Smooth muscle cell of the brain vasculature (primary cell): ENCODE results near the gene DMD.
"Not testable (repeated sequence)": the region's sequence is repeated elsewhere in the genome, so short reads cannot be mapped to it uniquely, and the experiment has no call there.

Experiments used
- DNase-seq: peaks from one replicate; pipeline ENCODE4 v3.0.0-alpha.2; 2012; ENCODE audit warnings: low read depth, low spot score

The DMD gene

DNA sequence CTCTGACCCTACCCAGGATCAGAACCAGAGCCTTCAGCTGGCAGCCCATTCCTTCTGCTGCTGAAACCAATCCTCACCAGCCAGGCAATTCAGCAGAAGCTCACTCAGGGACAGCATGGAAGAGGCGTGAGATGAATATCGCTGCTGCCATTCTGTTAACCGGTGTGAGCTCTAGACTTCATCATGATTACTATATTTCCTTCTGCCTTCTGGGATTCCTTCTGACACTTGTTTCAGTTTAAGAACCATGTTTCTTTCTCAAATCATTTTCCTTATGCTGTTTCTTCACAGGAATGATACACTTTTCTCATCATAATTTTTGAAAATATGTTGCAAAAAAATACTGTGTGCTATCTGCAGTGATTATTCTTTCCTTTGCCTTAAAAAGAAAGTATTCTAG lies 1666.2 kb downstream of the DMD start:
- DNase-seq: no peak

DNA sequence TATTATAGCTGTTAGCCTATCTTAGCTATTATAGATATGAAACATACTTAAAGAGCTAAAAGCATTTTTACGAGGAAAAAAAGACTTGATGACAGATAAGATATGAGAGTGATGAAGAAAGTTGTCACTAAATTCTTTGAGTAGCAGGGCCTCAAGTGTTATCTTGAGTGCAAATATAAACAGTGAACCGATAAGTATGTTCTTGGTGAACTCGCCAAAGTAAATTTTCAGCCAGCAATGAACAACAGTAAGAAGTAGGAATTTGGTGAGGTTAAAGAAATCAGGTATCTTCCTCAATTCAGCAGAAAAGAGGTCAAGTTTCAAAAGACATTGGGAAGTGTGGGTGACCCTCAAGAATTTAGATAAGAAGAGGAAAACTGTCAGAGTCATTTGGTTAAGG lies 1667.7 kb downstream of the DMD start:
- no peak for DNase-seq

DNA sequence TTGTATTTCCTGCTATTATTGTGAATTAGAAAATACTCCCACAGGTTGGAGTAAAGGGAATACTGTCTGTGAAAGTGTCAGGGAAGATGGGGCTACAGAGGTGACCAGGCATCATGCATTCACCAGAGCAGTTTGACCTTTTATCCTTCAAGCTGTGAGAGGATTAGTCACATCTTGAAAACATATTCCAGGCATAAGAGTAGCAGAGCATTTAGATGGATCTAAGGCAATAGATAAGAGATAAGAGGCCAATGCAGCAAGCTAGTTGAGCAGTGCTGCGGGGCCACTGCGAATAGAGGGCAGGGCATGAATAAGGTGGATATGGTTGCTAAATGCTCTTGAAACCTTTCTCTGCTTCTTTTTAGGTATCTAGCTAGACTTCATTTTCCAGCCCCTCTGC lies 1668.8 kb downstream of the DMD start:
- no peak for DNase-seq

DNA sequence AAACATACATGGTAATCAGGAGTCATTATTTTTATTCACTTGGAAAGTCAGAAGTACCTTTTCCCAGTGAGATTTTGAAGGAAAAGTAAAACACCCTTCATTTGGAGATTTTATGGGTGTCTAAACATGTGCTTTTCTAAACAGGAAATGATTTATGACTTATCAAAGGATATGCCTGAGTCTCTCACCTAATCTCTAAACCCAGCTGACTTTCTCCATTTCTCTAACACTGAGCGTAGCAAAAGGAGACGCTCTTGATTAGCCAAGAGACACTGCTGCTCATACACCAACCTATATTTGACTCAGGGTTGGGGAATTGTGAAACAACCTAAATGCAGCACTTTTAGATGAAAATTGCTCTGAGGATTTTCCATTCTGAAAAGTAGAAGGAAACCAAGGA lies 1671.0 kb downstream of the DMD start:
- DNase-seq: no peak

DNA sequence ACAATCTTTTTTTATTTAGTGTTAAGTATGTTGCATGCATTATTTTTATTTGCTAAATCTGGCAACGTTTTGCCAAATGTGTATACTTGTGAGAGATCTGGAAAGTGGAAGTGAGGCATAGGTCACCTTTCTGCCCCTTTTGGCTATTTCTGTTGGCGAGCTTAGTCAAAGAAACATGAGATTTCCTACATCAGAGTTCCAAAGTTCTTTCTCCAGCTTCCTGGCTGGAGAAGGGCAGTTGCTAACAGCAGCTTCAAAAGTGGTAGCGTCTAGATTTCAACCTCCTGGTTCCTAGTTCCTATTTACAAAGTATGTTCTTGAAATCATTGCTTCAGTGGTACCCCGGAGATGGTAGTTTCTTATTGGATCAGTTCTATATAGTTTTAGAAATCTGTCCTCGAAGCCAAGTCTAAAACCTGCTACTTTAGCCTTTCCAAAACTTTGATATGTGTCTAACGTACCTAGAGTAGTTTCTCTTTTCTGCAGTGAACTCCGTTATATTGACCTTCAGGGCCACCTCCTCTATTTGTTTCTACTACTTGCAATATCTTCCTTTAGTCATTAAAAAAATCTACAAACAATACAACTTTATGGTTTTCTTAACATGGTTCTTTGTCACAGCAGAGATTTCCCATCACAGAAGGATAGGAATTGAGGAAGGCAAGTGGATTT lies 1683.8 kb downstream of the DMD start:
- no peak for DNase-seq

DNA sequence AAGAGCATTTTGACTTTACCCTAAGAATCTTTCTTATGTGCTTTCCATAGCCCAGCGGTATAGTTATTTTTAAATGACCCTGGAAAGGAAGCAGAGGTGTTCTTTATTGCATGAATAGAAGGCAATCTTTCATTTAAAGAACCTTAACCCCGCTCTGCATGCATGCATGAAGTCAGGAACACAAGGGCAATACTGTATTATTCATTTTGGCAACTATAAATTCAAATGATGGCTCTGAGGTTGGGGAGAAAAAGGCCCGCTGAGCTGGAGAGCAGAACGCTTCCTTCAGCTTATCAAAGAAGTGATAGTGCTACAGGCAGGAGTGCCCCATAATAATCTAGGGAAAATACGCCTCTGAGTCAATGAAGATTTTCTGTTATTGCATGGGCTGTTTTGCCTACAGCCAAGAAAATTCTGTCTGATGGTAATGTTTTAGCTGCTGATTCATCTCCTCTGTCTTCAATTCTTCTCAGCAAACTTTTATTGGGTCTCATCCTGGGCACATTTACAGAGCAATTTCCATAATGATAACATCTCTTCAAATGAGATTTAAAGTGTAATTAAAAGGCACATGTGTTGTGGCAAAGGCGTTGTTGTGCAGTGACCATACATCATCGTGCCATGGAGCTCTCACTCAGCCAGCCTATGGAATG lies 1687.3 kb downstream of the DMD start:
- no peak for DNase-seq

DNA sequence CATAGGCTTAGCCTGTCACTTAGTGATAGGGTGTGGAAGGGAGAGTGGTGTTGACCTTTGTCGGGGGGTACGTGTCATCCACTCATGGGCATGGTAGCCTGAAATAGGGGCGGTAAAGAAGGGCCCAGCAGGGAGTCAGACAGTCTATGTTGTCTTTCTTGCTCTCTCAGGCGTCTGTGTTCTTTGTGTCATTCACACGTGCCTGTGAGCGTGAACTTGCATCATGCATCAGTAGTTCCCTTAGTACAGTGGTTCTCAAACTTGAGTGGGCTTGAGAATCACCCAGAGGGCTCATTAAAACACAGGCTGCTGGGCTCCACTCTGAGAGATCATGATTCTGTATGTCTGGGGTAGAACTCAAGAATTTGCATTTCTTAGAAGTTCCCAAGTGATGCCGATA lies 1688.6 kb downstream of the DMD start:
- no peak for DNase-seq

DNA sequence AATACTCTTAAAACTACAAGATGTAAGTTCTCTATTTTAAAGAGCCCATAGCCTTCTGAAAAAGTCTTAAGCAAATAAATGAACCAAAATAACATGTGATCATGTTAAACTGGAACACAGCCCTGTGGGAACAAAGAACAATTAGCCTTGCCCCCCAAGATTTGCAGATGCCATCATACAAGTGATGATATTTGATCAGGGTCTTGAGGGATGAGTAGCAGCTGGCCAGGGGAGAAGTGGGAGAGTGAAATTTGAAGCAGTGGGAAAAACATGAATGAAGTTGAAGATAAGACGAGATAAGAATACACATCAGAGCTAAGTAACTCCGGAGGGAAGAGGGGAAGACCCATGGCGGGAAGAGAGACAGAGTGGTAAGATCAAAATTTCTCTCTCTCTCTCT lies 1689.4 kb downstream of the DMD start:
- DNase-seq: no peak

DNA sequence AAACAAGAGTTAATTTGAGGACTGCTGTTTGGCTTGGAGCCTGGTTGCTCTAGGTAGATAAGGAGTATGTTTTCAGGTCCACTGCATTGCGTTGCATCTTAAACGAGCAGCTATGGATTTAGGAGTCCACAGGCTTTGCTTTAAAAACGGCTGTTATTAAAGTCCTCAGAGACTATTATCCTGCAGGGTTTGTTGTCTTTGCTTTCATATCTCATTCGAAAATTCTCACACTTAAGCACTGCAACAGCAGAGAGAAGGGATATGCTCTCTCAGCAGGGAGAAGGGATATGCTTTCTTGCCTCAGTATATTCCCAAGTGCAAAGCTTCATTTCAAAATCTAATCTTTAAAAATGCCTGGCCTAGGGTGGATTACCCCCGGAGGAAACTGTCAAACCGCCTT lies 1694.8 kb downstream of the DMD start:
- no peak for DNase-seq

DNA sequence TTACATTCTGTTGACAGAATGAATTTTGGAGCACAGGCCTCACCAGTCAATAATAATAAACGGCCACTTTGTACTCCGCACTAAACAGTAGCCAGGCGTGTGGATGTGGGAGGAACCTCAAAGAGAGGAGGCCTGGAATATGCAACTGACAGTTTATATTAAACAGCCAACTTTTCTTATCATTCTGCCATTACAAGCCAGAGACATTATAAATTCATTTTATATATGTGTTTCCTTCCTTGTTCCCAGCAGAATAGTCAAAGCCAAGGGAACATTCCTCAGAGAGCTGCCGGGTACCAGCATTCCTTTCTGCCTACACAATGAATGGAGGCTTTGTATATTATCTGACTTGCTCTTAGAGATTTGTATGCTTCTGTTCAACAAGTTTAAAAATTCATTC lies 1703.0 kb downstream of the DMD start:
- no peak for DNase-seq

DNA sequence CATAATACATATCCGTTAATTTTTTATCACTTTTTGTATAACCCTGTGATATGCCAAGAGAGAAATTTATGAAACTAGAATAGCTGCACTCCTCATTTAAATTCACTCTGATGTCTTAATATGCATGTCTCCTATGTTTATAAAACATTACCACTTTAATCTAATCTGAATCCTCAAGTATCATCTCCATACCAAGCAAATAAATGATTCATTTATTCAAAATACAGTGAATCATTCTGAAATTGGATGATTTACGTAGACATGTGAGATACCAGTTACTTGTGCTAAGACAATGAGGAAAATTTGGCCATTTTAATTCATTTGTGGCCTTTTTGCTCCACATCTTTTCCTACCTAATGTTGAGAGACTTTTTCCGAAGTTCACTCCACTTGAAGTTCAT lies 1704.4 kb downstream of the DMD start:
- no peak for DNase-seq

DNA sequence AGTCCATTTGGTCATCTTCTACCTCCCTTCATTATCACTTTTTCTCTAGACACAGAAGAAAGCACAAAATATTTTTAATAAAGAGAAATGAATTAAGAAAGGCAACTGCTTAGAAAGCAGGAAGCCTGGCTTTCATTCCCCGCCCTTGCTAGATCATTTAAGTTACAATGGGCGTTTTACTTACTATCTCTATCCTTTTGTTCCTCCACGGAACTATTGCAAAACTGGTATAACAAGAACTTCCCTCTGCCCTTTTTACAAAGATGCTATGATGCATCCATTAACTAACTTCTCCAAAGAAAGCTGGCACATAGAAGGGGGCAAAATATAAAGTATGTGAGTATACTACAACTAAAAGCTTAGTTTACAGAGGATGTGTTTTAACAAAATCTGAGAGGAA lies 1705.0 kb downstream of the DMD start:
- no peak for DNase-seq

DNA sequence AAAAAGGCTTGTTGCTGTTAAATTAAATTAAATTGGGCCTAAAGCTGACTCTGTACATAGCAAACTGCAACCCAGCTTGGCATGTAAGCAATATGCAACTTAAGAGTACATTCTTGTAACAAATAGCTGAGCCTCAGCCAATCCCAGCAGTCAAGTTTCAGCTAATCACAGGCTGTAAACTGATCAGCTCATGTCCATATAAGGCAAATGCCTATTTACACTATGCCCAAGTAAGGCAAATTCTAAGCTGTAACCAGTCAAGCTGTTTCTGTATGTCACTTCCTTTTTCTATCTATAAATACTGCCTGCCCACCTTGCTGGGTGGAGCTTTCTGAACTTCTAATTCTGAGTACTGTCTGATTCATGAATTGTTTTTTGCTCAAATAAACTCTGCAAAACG lies 1710.4 kb downstream of the DMD start:
- no peak for DNase-seq

DNA sequence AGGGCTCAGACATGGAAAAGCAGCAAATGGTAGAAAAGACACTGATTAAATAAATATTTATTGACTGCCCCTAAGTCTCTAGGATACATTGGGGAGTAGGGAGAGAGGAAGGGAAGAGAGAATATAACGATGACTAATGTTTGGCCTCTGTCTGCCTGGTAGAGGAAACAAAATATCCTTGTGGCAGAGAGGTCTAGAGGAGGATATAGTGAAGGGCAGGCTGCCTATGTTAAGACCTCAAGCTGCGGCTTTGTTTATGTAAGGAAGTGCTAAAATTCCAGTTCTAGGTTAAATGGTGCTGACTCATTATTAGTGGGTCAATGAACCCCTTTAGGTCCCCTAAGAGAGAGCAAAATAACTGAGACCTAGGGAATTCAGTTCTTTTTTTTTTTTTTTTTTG lies 1712.2 kb downstream of the DMD start:
- DNase-seq: peak; percentile 47

DNA sequence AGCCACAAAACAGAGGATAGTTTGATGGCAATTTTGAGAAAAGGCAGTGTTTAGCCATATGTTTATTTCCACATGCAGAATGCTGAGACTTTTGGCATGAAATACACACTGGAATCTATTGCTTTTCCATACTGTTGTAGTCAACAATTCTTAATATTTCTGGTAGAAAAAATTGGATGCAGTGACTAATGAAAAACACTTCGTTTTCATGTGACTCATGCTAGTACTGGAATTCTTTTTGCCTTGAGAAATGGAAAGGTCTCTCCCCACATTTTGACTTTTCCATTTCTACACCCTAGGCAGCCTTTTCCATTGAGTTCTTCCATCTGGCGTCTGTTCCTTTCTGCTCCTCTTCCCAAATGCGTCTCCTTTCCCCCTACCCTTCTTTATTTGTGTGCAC lies 1714.3 kb downstream of the DMD start:
- no peak for DNase-seq

DNA sequence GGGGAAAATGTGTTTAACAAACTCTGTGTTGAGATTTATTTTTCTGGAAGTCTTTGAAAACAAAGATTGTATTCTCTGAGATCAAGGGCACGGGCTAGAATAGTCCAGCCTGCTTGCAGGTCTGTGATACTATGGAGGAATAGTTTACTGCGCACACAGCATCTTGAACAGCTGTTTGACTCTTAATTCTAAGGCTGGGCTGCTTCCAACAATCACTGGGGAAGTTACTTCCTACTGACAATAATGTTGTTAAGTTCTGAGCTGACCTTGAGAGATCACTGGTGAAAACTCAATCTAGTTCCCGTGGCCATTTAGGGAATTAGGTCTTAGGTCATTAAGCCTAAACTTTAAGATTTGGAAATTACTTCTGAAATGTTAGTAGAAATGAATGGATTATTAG lies 1723.4 kb downstream of the DMD start:
- DNase-seq: no peak

DNA sequence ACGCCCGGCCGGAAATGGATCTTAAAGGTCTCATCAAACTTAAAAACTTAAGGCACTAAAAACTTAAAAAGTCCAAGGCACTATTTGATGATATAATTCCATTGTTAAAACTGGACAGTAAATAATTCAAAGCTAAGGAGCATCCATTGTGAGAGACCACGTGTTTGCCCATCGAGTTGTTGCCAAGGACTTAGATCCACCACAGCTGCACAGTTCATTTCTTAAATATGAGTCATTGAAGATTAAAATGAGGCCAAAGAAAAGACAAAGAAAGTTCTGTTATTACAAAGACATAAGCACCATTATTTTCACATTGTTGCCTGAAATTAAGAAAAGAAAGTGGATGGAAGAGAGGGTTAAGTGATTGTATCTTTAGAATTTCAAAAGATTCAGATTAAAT lies 1728.0 kb downstream of the DMD start:
- DNase-seq: no peak

DNA sequence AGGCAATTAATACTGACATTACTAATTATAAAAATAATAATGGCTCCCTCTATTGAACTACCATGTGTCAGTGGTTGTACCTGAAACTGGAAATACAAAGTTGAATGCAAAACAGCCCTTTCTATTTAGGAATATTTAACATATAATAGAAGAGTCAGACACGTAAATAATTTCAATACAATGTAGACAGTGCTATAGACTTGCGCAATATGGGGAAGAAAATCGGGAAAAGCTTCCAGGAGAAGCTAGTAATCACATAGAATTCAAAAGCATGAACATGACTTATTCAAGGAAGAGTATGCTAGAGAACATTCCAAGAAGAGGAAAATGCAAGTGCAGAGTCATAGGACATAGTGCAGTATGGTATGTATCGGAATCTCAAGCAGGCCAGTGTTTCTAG lies 1730.7 kb downstream of the DMD start:
- DNase-seq: no peak

DNA sequence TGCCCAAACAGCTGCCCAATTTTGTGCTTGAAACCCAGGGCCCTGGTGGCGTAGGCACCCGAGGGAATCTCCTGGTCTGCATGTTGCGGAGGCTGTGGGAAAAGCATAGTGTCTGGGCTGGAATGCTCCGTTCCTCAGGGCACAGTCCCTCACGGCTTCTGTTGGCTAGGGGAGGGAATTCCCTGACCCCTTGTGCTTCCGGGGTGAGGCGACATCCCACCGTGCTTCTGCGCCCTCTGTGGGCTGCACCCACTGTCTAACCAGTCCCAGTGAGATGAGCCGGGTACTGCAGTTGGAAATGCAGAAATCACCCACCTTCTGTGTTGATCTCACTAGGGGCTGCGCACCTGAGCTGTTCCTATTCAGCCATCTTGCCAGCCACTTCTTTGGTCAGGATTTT lies 1740.1 kb downstream of the DMD start:
- no peak for DNase-seq

DNA sequence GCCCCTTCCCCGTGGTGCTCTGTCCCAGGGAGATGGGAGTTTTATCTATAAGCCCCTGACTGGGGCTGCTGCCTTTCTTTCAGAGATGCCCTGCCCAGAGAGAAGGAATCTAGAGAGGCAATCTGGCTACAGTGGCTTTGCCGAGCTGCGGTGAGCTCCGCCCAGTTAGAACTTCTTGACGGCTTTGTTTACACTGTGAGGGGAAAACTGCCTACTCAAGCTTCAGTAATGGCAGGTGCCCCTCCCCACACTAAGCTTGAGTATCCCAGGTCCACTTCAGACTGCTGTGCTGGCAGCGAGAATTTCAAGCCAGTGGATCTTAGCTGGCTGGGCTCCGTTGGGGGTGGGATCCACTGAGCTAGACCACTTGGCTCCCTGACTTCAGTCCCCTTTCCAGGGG lies 1740.6 kb downstream of the DMD start:
- not testable (repeated sequence) for DNase-seq

DNA sequence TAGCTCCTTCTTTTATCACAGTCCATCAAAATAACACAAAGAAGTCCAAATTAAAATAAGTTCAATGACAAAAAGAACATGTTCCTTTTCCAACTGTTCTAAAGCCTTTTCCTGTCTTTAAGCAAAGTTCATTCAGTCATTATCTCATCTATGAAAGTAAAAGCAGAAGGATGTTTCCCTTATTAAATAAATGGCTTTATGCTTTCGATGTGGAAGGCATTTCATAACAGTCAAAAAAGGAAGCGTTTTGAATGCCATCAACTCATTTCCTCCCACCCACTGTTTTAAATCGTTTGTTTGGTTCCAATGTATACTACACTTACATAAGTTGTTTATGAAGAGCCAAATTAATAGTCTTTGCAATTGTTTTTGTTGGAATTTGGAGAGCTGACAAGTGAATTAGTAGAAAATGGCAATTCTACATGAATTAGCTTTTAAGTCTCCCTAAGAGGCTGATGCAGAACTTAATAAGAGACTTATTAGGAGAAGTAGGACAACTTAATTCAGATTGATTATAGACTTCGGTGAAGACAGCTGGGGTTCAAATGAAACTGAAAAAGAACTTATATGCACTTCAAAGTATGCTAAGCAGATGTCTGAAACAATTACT lies 1746.9 kb downstream of the DMD start:
- no peak for DNase-seq

DNA sequence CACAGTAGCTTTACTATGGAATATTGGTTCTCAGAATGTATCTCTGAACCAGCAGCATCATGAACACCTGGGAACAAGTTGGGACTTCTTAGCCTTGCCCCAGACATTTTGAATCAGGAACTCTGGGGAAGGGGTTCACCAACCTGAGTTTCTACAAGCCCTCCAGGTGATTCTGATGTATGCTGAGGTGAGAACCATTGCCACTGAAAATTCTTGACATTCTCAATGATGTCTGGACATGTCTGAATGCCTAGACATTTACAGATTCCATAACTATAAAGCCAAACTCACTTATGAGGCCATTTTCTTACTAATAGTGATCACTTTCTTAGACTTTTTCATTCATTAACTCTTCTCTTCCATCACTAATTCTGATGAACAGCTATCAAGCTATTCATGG lies 1750.1 kb downstream of the DMD start:
- DNase-seq: no peak

DNA sequence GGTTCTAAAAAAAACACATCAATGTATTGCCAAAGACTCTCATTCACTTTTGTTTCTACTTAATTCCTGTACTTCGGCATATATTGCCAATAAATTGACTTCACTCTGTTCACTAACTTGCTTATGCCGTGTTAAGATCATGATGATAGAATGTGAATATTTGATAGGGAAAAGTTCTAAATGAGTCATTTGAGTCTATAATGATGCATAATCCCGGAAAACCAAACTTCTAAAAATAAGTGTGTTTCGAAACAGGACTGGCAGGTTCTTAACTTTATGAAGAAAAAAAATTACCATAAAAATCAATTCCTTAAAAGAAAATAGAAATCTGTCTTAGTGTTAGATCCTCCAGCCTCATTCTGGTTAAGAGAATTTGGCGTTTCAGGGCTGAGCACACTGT lies 1752.0 kb downstream of the DMD start:
- DNase-seq: no peak
